Stimulated activated CD4-positive, alpha-beta T cell treated with anti-CD3 and anti-CD28 coated beads, Interleukin-4, amount 100 ng/mL, for 4 hours (primary cell): Measurements from ENCODE around the gene AHRR.
A peak's percentile ranks its signal among the peaks of the same experiment; 100 is the strongest.
"Not testable (repeated sequence)": the region's sequence is repeated elsewhere in the genome, so short reads cannot be mapped to it uniquely, and the experiment has no call there.

Experiments used
- DNase-seq, 2 experiments: peaks; one replicate each; pipeline ENCODE4 v3.0.0-alpha.2; 2020

The AHRR gene

GRCh38 chr5:380701-381309 lies 59.3 kb downstream of the AHRR start:
- DNase-seq, result no peak

- no peak for DNase-seq
These were observed 61.6 kb downstream of the AHRR start for GRCh38 chr5:383066-383465.

GRCh38 chr5:383621-384020 lies 62.1 kb downstream of the AHRR start:
- DNase-seq, result no peak

- DNase-seq, result not testable (repeated sequence)
These were observed 63.1 kb downstream of the AHRR start for GRCh38 chr5:384576-384975.

GRCh38 chr5:385321-385720 lies 63.8 kb downstream of the AHRR start:
- no peak for DNase-seq

- no peak for DNase-seq
These were observed 65.2 kb downstream of the AHRR start for GRCh38 chr5:386432-387341.

GRCh38 chr5:387491-388265 lies 66.2 kb downstream of the AHRR start:
- DNase-seq, result no peak

- DNase-seq, result no peak
These were observed 67.0 kb downstream of the AHRR start for GRCh38 chr5:388266-389196.

GRCh38 chr5:389197-389821 lies 67.8 kb downstream of the AHRR start:
- DNase-seq, result no peak

GRCh38 chr5:389891-390622 lies 68.5 kb downstream of the AHRR start:
- no peak for DNase-seq

- no peak for DNase-seq
These were observed 69.3 kb downstream of the AHRR start for GRCh38 chr5:390623-391491.

- peak; percentile 67 to 84 for DNase-seq
These were observed 71.0 kb downstream of the AHRR start for GRCh38 chr5:392431-392988.

- DNase-seq, result no peak
These were observed 72.3 kb downstream of the AHRR start for GRCh38 chr5:393846-394275.

GRCh38 chr5:394671-395155 lies 73.2 kb downstream of the AHRR start:
- DNase-seq, result no peak

GRCh38 chr5:395156-395920 lies 73.8 kb downstream of the AHRR start:
- no peak for DNase-seq

- no peak for DNase-seq
These were observed 74.5 kb downstream of the AHRR start for GRCh38 chr5:395921-396530.

GRCh38 chr5:396531-396961 lies 75.0 kb downstream of the AHRR start:
- no peak for DNase-seq

- DNase-seq, result not testable (repeated sequence)
These were observed 76.6 kb downstream of the AHRR start for GRCh38 chr5:398141-398474.
